NCI-H2196 (cell line): ENCODE data around the gene DVL2.

Experiments
- DNase-seq: peaks from one replicate; lab custom pipeline; 2025; ENCODE audit not compliant: unreplicated experiment; lab: John Stamatoyannopoulos, UW

DVL2 gene

DNA sequence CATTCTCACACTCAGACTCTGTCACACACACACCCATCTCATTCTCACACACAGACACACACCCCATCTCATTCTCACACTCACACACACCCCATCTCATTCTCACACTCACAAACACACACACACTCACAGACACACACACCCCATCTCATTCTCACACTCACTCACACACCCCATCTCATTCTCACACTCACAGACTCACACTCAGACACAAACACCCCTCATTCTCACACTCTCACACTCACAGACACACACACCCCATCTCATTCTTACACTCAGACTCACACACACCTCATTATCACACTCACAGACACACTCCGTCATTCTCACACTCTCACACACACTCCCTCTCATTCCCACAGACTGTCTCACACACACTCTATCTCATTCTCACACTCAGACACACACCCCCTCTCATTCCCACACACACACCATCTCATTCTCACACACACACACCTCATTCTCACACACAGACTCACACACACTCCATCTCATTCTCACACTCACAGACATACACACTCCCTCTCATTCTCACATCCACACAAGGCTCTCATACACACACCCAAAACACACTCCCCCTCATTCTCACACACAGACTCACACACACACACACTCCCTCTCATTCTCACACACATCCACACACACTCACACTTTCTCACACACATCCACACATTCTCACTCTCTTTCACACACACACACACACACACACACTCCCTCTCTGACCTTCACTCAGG, 58.0 kb downstream of the DVL2 start:
- DNase-seq = no peak
